Raji (cell line): ENCODE measurements around the gene PLXND1.
A peak's percentile ranks its signal among the peaks of the same experiment; 100 is the strongest.

ENCODE experiments used
- POLR2A ChIP-seq: IDR thresholded peaks from 2 replicates; pipeline ENCODE4 v1.6.1; 2011; ENCODE audit warnings: low read depth, low read length, control low read depth; ENCODE audit not compliant: insufficient read depth

Gene PLXND1

GRCh38 chr3:129585949-129586657 is 20.4 kb downstream of the PLXND1 start:
- TF ChIP-seq POLR2A, result no peak

GRCh38 chr3:129584631-129585030 is 21.8 kb downstream of the PLXND1 start:
- no peak for TF ChIP-seq POLR2A

- no peak for TF ChIP-seq POLR2A
These were observed 23.2 kb downstream of the PLXND1 start for GRCh38 chr3:129583289-129583688.

GRCh38 chr3:129582799-129583198 is 23.7 kb downstream of the PLXND1 start:
- TF ChIP-seq POLR2A, result peak; percentile 58

GRCh38 chr3:129581623-129582022 is 24.9 kb downstream of the PLXND1 start:
- TF ChIP-seq POLR2A, result no peak

GRCh38 chr3:129579991-129580390 is 26.5 kb downstream of the PLXND1 start:
- TF ChIP-seq POLR2A, result no peak

- TF ChIP-seq POLR2A, result no peak
These were observed 28.3 kb downstream of the PLXND1 start for GRCh38 chr3:129577925-129578786.

- no peak for TF ChIP-seq POLR2A
These were observed 29.1 kb downstream of the PLXND1 start for GRCh38 chr3:129577366-129577765.

- TF ChIP-seq POLR2A, result peak; percentile 62
These were observed 29.7 kb downstream of the PLXND1 start for GRCh38 chr3:129576514-129577352.

GRCh38 chr3:129575997-129576384 is 30.5 kb downstream of the PLXND1 start:
- TF ChIP-seq POLR2A, result no peak

GRCh38 chr3:129575233-129575996 is 31.1 kb downstream of the PLXND1 start:
- TF ChIP-seq POLR2A, result no peak

- TF ChIP-seq POLR2A, result no peak
These were observed 32.3 kb downstream of the PLXND1 start for GRCh38 chr3:129574206-129574605.

GRCh38 chr3:129573493-129573892 is 33.0 kb downstream of the PLXND1 start:
- TF ChIP-seq POLR2A, result no peak

- no peak for TF ChIP-seq POLR2A
These were observed 33.9 kb downstream of the PLXND1 start for GRCh38 chr3:129572603-129573002.

- no peak for TF ChIP-seq POLR2A
These were observed 34.6 kb downstream of the PLXND1 start for GRCh38 chr3:129571605-129572547.
